T-helper 17 cell (primary cell): Measurements from ENCODE around the gene EIF3D. TPM values are rescaled to one million over a fixed set of nuclear protein-coding genes. Genes with fewer than 3 reads are reported as not detected.
"Not testable (repeated sequence)": the region's sequence is repeated elsewhere in the genome, so short reads cannot be mapped to it uniquely, and the experiment has no call there.

Experiments
- ATAC-seq: fragments of 150-1000 bp; cut with Tn5 transposase; 2 replicates; pipeline ENCODE4 v1.10.0; 2021; ENCODE audit warnings: mild to moderate bottlenecking, moderate library complexity
- DNase-seq, 3 donors: peaks; one replicate each; pipeline versions ENCODE4 v3.0.0 to v3.0.0-alpha.2; 2020 to 2021
- H3K9me3 ChIP-seq: one replicate; pipeline ENCODE4 v1.7.0; 2013; ENCODE audit warnings: low read length, mild to moderate bottlenecking; ENCODE audit not compliant: control insufficient read depth, poor library complexity, severe bottlenecking
- H3K27ac Mint-ChIP-seq: one replicate; pipeline ENCODE4 v1.8.0; 2022; ENCODE audit warnings: mild to moderate bottlenecking, moderate library complexity, mixed read lengths
- H3K27me3 Mint-ChIP-seq: one replicate; pipeline ENCODE4 v1.8.0; 2022; ENCODE audit warnings: mixed read lengths
- H3K36me3 Mint-ChIP-seq: one replicate; pipeline ENCODE4 v1.8.0; 2022; ENCODE audit warnings: low read depth, mixed read lengths
- H3K4me1 Mint-ChIP-seq: one replicate; pipeline ENCODE4 v1.8.0; 2022; ENCODE audit warnings: mild to moderate bottlenecking, mixed read lengths
- H3K4me3 Mint-ChIP-seq: one replicate; pipeline ENCODE4 v1.8.0; 2022; ENCODE audit warnings: mild to moderate bottlenecking, moderate library complexity, mixed read lengths
- total RNA-seq, 4 donors: library from RNA in 2 of 4; stranded (reverse) in 2 of 4; gene quantifications; one replicate each; pipeline ENCODE4 v1.2.3 and lab custom pipeline; 2022 to 2026

Gene EIF3D
- total RNA-seq, 2 donors from 2014 or later: 231 to 239 TPM

- ATAC-seq (peak; percentile 54), DNase-seq (no peak)
- no peak overlapping the region for H3K27ac Mint-ChIP-seq
- peaks cover 6% of the 10 kb centered on the region for H3K4me1 Mint-ChIP-seq
- no peaks in the 10 kb centered on the region for H3K9me3 ChIP-seq
- H3K27me3 Mint-ChIP-seq: peaks cover 12% of the 10 kb centered on the region
- no peak overlapping the region for H3K4me3 Mint-ChIP-seq
- no peaks in the 10 kb centered on the region for H3K36me3 Mint-ChIP-seq
Measured at GRCh38 chr22:36541831-36542411, 13.0 kb upstream of the EIF3D start.

GRCh38 chr22:36540867-36541642, 12.1 kb upstream of the EIF3D start:
- Mint-ChIP-seq H3K4me1 (peaks cover 3% of the 10 kb centered on the region), H3K36me3 (no peaks in the 10 kb centered on the region), H3K4me3 (no peak overlapping the region), H3K27ac (no peak overlapping the region), H3K27me3 (peaks cover 3% of the 10 kb centered on the region)
- ATAC-seq (no peak), DNase-seq (no peak)
- H3K9me3 ChIP-seq: no peaks in the 10 kb centered on the region

- ATAC-seq (no peak), DNase-seq (no peak)
- peaks cover 3% of the 10 kb centered on the region for H3K4me1 Mint-ChIP-seq
- no peak overlapping the region for H3K27ac Mint-ChIP-seq
- no peak overlapping the region for H3K4me3 Mint-ChIP-seq
- H3K27me3 Mint-ChIP-seq: no peaks in the 10 kb centered on the region
- no peaks in the 10 kb centered on the region for H3K9me3 ChIP-seq
- no peaks in the 10 kb centered on the region for H3K36me3 Mint-ChIP-seq
Measured at GRCh38 chr22:36538529-36538928, 9.6 kb upstream of the EIF3D start.

GRCh38 chr22:36536717-36537116, 7.8 kb upstream of the EIF3D start:
- Mint-ChIP-seq H3K4me1 (peaks cover 1% of the 10 kb centered on the region), H3K36me3 (no peaks in the 10 kb centered on the region), H3K4me3 (no peak overlapping the region), H3K27ac (no peak overlapping the region), H3K27me3 (no peaks in the 10 kb centered on the region)
- ATAC-seq (no peak), DNase-seq (no peak)
- no peaks in the 10 kb centered on the region for H3K9me3 ChIP-seq

GRCh38 chr22:36533320-36533719, 4.4 kb upstream of the EIF3D start:
- ATAC-seq, H3K9me3 ChIP-seq, H3K27me3 Mint-ChIP-seq, H3K4me3 Mint-ChIP-seq, H3K4me1 Mint-ChIP-seq, H3K36me3 Mint-ChIP-seq, DNase-seq, H3K27ac Mint-ChIP-seq: not testable (repeated sequence)

GRCh38 chr22:36532466-36532865, 3.5 kb upstream of the EIF3D start:
- peak overlapping the region; percentile 50 for H3K4me3 Mint-ChIP-seq
- no peaks in the 10 kb centered on the region for H3K36me3 Mint-ChIP-seq
- H3K4me1 Mint-ChIP-seq: peaks cover 6% of the 10 kb centered on the region
- no peak for ATAC-seq
- DNase-seq: no peak
- H3K27ac Mint-ChIP-seq: no peak overlapping the region
- no peaks in the 10 kb centered on the region for H3K9me3 ChIP-seq
- H3K27me3 Mint-ChIP-seq: no peaks in the 10 kb centered on the region

GRCh38 chr22:36528341-36528740, 625 bp downstream of the EIF3D start:
- Mint-ChIP-seq H3K36me3 (no peaks in the 10 kb centered on the region), H3K27me3 (no peaks in the 10 kb centered on the region), H3K4me1 (peaks cover 17% of the 10 kb centered on the region), H3K4me3 (peak overlapping the region; percentile 93), H3K27ac (peak overlapping the region; percentile 95)
- no peaks in the 10 kb centered on the region for H3K9me3 ChIP-seq
- ATAC-seq (no peak), DNase-seq (no peak)

GRCh38 chr22:36522662-36523061, 6.3 kb downstream of the EIF3D start:
- H3K27me3 Mint-ChIP-seq: no peaks in the 10 kb centered on the region
- DNase-seq (no peak), ATAC-seq (no peak)
- no peaks in the 10 kb centered on the region for H3K9me3 ChIP-seq
- H3K36me3 Mint-ChIP-seq: peaks cover 4% of the 10 kb centered on the region
- no peak overlapping the region for H3K27ac Mint-ChIP-seq
- peaks cover 12% of the 10 kb centered on the region for H3K4me1 Mint-ChIP-seq
- no peak overlapping the region for H3K4me3 Mint-ChIP-seq

- Mint-ChIP-seq H3K4me3 (no peak overlapping the region), H3K27ac (peak overlapping the region; percentile 32), H3K4me1 (peaks cover 6% of the 10 kb centered on the region), H3K36me3 (peaks cover 10% of the 10 kb centered on the region), H3K27me3 (no peaks in the 10 kb centered on the region)
- DNase-seq (no peak), ATAC-seq (no peak)
- H3K9me3 ChIP-seq: no peaks in the 10 kb centered on the region
Measured at GRCh38 chr22:36520423-36520822, 8.5 kb downstream of the EIF3D start.

GRCh38 chr22:36519906-36520305, 9.1 kb downstream of the EIF3D start:
- ATAC-seq, H3K4me1 Mint-ChIP-seq, H3K4me3 Mint-ChIP-seq, DNase-seq, H3K9me3 ChIP-seq, H3K27me3 Mint-ChIP-seq: not testable (repeated sequence)
- Mint-ChIP-seq H3K36me3 (peaks cover 11% of the 10 kb centered on the region), H3K27ac (peak overlapping the region; percentile 32)

GRCh38 chr22:36514766-36515165, 14.2 kb downstream of the EIF3D start:
- no peak overlapping the region for H3K27ac Mint-ChIP-seq
- no peak overlapping the region for H3K4me3 Mint-ChIP-seq
- no peak for ATAC-seq

GRCh38 chr22:36512991-36513390, 16.0 kb downstream of the EIF3D start:
- Mint-ChIP-seq H3K36me3 (peaks cover 17% of the 10 kb centered on the region), H3K4me3 (no peak overlapping the region), H3K27ac (no peak overlapping the region)

More at GRCh38 chr22:36514766-36515165, 14.2 kb downstream of the EIF3D start:
- DNase-seq: no peak
- no peaks in the 10 kb centered on the region for H3K9me3 ChIP-seq
- H3K27me3 Mint-ChIP-seq: no peaks in the 10 kb centered on the region
- peaks cover 11% of the 10 kb centered on the region for H3K4me1 Mint-ChIP-seq
- peaks cover 17% of the 10 kb centered on the region for H3K36me3 Mint-ChIP-seq

GRCh38 chr22:36512333-36512732, 16.6 kb downstream of the EIF3D start:
- Mint-ChIP-seq H3K4me1 (peaks cover 14% of the 10 kb centered on the region), H3K4me3 (no peak overlapping the region), H3K27me3 (no peaks in the 10 kb centered on the region), H3K27ac (peak overlapping the region; percentile 4), H3K36me3 (peaks cover 17% of the 10 kb centered on the region)
- ATAC-seq (no peak), DNase-seq (no peak)
- no peaks in the 10 kb centered on the region for H3K9me3 ChIP-seq

More at GRCh38 chr22:36512991-36513390, 16.0 kb downstream of the EIF3D start:
- peaks cover 11% of the 10 kb centered on the region for H3K4me1 Mint-ChIP-seq
- no peaks in the 10 kb centered on the region for H3K9me3 ChIP-seq
- H3K27me3 Mint-ChIP-seq: no peaks in the 10 kb centered on the region
- DNase-seq: no peak
- ATAC-seq: no peak
